GM18858 (cell line): ENCODE measurements around the gene KIF26A.

ENCODE experiments used
- ATAC-seq: cut with Tn5 transposase; IDR thresholded peaks from one replicate; pipeline ENCODE4 v1.9.1; 2021; ENCODE audit not compliant: unreplicated experiment

The KIF26A gene

DNA sequence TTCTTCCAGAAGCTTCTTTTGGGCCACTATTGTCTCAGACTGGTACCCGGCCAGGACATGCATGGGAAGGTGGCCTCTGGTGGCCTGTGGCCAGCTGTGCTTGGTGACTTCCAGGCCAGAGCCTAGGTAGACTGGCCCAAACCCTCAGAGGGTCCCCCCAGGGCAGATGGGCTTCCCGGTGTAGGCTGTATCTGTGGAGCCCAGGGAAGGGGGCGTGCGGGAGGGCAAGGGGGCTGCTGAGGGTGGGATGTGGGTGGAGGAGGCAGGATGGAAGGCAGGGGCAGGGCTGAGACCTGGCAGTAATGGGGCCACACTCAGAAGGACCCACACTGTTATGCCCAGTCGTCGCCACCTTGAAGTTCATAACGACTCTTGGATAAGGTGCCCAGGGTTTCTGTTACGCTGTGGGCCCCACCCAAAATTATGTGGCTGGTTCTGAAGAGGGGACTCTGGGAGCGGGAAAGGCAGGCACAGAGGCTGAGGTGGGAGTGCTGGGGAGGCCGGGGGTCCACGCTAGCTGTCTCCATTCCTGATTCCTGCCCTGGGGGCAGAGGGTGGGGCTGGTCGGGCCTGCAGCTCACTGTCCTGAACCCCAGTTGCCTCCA lies 52.1 kb downstream of the KIF26A start:
- ATAC-seq, result no peak

DNA sequence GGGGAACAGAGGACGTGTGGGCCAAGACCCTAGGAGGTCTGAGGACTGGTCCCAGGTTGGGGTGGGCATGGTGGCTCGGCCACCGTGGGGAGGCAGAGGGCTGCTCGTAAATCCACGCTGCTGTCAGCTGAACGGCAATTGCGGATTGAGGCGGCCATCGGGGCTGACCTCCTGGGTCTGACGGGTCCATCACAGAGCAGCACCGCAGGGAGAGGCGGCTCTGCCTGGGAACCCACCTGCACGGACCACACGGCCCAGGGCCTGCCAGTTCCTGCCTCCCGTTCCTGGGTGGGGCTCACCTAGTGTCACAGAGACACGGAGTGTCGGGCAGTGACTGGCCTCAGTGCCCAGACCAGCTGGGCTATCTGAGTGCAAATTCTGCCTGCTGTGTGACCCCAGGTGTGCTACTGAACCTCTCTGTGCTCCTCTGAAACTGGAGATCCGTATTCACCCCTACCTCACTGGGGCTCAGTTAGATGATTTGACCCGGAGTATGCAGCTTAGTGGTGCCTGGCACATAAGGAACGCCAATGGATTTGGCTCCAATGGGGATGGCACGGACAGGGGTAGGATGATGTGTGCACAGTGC lies 53.1 kb downstream of the KIF26A start:
- ATAC-seq, result no peak

DNA sequence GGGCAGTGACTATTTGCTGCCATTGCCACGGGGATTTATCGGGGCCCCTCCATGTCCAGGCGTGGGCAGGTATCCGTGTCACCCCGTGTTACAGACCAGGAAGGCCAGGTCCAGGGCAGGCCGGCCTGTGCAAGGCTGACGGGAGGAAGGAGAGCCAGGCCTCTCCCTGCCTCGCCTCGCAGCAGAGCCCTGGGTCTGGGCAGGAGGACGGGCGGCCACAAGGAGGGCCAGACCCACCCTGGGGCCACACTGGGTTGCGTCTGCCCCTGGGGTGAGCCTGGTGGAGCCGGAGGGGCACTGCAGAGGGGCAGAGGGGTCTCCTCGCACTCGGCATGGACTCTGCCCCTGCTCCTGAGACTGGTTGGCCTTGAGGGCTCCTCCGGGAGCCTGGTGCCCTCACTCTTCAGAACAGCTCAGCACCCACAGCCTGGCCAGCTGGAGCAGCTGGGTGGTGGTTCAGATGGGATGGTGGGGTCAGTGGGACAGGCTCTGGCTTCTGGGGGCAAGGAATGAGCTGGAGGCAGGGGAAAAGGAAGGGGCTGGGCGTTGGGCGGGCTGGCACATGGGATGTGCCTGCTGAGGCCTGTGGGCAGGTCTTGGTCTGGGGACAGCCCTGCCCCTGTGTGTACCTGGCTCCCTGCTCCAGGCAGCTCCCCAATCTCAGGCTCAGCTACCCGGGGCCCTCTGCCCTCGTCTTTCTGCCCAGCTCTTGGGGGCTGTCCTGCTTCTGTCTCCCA lies 53.9 kb downstream of the KIF26A start:
- ATAC-seq, result no peak

DNA sequence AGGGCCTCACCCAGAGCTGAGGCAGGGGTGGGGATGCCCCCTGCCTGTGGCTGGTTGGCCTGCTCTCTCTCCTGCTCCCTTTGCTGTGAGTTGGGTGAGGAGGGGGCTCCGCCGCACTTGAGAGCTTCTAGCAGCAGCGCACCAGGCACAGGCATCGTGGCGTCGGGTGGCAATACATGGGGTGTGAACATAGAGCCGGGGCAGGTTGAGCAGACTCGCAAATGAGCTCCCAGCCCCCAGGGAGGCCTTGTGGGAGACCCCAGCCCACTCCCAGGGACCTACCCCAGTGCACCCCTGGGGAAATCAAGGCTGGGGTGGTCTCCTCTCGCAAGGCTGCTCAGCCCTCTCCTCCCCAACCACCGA lies 54.5 kb downstream of the KIF26A start:
- ATAC-seq, result no peak

DNA sequence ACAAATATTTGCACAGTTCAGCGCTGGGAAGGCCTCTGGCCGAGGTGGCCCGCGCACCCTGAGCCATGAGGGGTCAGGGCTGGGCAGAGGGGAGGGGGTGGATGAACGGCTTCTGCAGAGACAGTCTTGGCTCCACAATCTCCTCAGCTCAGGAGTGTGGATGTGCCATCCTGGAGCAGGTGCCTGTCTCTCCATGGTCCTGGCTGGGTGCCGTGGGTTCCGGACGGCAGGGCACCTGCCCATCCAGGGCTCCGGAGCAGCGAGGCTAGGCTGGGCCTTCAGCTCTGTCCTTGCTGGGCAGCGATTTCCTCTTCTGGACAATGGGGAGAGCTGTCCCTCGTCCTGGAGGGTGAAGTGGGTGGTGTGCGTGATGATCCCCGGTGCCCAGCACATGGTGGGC lies 55.6 kb downstream of the KIF26A start:
- ATAC-seq, result no peak

DNA sequence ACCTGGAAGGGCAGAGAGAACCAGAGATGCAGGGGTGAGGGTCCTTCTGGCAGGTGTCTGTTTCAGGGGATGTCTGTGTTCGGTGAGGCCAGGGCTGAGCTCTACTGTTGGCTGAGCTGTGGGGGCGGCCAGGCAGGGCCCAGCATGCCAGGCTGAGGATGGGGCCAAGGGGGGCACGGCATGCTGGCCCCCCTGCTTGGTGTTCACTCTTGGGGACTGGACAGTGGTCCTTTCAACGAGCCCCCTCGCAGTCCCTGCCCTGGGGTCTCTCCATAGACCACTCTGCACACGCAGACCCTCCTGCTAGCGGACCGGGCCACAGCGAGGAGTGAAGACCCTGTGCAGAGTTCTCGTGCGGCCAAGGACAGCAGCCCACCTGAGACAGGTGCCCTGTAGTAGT lies 56.3 kb downstream of the KIF26A start:
- ATAC-seq, result no peak

DNA sequence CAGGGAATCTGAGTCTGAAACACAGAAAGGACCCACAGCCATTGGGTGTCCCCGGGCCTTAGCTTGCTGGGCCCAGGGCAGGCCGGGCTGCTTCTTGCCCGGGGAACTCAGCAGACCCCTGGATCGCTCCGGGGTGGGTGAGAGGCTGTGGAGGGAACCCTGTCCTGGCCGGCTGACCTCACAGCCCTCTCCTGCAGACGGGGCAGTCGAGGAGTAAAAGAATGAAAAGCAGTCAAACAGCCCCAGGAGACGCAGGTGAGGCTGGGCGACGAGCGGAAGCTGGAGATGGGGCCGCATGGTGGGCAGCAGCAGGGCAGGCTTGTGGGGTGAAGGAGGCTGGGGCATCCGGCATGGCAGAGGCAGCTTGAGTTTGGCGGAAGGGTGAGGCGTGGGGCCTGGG lies 57.0 kb downstream of the KIF26A start:
- ATAC-seq, result no peak

DNA sequence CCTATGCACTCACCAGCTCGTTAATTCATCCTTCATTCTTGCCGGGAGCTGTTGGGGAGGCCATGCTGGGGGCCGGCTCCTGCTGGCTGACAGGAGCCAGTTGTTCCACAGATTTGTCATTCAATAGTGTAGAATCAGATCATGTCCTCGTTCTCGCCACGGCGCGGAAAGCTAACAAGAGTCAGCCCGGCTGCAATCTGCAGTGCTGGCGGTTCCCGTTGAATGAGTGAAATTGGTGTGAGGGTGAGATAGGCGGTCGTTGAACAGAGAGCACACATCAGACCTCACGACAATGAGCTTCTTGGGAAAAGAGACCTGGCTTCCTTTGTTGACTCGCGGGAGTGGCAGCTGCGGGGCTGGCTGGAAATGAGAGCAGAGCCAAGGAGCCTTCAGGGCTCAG lies 57.5 kb downstream of the KIF26A start:
- no peak for ATAC-seq

DNA sequence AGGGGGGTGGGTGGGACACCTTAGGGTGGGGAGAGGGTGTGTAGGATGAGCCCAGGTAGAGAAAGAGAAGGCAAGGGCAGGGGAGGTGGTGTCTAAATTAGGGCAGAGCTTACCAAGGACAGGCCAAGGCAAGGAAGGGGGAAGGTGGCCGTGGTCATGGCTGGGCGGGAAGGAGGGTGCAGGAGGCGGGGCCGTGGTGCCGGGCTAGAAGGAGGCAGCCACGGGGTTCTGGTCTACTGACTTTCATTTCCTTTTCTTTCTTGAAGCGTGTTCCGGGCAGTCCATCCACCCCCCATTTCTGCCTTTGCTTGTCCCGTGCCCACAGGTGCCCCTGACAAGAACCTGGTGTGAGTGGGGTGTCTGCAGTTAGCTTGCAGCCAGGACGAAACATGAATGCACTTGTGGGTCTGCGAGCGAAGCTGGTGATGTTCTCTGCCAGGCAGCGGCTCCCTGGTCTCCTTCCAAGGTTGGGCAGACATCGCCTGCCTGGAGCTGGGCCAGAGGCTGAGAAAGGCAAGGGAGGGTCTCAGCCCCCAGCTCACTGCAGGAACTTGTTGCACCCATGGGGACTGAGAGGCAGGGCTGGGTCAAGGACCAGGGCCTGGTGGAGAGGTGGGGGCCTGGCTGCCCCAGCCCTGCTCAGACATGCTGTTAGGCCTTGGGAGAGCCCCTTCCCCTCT lies 58.2 kb downstream of the KIF26A start:
- no peak for ATAC-seq

DNA sequence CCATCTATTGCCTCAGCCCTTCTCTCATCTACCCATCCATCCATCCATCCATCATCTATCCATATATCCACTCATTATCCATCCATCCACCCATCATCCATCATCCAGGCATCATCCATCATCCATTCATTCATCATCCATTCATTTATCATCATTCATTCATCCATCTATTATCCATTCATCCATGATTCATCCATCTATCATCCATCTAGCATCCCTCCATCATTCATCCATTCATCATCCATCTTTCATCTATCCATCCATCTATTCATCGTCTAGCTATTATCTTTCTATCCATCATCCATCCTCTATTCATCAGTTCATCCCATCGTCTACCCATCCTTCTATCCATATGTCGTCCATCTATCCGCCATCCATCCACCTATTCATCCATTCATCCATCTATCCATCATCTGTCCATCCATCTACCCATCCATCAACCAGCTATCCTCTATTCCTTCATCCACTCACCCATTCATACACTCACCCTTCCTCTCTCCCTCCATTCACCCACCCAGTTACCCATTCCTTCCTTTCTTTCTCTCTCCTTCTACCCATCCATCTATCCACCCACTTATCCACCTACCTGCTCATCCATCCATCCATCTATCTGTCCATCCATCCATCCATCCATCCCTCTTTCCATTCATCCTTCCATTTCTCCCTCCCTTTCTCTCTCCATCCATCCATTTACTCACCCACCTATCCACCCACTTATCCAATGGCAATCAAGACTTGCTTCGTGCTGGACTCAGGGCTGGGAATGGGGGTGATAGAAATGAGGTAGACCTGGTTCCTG lies 59.3 kb downstream of the KIF26A start:
- ATAC-seq, result no peak

DNA sequence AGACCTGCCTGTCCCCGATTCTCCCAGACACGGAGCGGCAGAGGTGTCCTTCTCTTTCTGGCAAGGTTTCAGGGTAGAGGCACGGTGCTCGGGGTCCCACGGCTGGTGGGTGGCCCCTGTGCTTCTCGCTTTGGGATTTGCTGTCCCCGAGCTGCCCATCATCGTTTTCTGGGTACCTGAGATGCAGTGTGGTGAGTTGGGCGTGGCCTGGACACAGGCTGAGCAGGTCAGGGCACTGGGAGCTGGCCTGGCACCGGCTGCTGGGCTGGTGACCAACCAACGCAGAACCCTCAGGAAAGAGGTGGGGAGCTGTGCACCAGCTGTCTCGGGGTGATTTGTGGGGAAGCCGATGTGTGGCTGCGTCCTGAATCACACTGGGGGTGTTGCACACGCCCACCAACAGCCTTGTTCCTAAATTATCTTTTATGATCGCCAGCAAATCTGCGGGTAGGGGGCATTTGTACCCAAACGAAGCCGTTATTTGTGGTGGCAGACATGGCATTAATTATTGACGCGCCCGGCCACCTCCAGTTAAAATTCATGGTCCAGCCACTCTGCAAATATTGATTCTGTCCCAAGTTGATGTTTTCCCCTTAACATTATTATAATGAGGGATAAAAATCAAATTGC lies 61.0 kb downstream of the KIF26A start:
- no peak for ATAC-seq

DNA sequence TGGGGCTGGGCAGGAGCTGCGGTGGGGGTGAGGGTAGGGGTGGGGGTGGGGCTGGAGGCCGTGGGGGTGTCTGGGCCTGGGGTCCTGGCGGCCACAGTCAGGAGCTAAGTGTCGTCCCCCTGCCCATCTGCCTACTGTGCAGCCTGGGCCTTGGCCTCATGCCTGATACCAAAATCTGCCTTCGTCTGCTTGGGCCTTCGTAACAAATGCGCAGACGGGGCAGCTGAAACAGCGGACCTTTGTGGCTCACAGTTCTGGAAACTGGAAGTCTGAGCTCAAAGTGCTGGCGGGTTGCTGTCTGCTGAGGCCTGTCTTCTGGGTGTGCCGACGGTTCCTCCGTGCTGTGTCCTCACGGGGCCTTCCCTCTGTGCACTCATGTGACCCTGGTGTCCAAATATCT lies 61.7 kb downstream of the KIF26A start:
- no peak for ATAC-seq

DNA sequence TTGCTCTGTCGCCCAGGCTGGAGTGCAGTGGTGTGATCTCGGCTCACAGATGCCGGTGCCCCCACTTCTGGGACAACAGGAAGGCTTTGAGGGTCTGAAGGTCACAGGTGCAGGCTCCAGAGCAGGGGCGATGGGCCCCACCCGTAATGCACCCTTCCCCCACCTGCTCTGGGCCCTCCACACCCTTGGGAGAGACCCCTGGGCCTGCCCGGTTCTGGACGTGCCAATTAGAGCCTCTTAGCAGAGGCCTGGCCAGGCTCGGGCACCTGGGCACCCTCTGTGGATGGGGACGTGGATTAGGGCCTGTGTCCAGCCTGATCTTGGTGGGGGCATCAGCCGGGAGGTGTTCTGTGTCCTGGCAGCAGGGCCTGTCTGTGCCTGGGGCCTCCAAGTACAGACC lies 62.2 kb downstream of the KIF26A start:
- no peak for ATAC-seq

DNA sequence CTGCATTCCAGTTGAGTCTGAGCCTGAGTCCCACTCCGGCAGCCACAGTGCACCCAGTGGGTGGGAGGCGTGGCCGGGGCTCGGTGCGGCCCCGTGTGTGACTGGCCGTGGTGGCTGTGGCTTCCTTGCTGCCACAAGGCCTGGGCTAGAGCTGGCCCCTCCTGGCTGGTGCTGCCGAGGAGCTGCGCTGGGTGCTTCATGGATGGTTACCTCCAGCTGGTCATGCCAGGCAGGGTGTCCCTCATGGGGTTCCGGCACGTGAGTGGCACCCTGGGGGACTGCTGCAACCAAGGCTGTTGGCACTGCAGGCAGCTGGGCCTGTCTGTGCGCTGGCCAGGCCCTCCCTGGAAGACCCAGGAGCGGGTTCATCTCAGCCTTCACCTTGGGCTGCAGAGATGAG lies 62.7 kb downstream of the KIF26A start:
- ATAC-seq, result no peak

DNA sequence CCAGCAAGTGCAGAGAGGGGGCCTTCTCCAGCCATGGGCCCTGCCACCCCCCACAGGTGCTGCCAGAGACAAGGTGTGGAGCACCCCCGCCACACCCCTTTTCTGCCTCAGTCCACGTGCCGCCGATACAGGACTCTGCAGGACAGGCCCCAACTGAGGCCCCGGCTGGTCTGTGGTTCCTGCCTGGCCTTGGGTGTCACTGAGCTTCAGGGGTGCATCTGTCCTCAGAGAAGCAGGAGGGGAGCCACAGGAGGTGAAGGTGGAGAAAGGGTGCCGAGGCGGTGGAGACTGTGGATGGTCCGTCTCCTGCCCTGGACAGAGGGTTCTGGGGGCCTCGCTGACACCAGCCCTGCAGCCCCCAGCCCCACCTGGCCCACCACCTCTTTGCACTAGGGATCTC lies 63.1 kb downstream of the KIF26A start:
- no peak for ATAC-seq

DNA sequence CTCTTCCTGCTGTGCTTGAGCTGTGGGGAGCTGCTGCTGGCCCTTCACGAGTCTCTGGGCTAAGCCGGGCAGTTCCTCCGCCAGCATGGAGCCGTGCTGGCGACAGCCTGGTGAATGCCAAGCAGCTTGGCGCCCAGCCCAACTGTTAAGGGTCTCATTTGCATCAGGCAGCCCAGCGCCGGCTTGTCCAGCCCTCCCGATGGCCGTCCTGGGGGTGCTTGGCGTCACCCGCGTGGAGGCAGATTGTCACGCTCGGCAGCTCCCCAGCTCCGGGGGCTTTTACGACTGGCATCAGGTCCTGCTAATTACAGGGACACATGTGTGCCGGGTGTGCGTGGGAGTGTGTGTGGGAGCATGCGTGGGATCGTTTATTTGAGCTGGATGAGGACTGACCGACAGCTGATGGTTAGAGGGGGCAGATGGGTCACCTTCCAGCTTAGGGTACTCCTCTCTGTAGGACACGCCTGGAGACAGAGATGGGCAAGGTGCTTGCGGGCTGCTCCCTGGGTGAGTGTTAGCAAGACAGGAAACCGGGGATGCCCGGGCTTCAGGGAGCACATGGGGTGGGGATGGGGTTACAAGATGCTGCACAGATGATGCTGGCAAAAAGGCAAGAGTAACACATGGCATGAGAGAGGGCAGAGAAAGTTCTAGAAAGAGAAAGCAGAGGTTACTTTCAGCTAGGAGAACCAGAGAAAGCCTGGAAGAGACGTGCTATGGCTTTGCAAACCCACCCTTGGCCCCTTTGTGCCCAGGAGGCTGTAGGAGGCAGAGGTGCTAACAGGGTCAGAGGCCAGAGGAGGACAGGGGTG lies 64.1 kb downstream of the KIF26A start:
- no peak for ATAC-seq

DNA sequence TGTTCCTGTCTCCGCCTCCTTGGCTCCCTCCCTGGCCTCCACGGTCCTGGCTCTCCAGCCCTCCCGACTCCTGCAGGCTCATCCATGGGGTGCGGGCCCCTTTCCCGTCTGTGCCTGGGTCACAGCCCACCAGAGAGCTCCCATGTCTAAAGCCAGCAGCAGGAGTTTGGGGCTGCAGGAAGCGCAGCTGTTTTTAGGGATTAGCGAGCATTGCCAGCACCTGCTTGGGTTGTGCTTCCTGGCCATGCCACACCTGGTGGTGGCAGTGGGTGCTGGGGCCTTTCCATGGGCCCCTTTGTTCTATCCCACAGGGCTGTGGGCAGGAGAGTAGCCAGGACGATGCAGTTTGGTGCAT lies 64.7 kb downstream of the KIF26A start:
- no peak for ATAC-seq

DNA sequence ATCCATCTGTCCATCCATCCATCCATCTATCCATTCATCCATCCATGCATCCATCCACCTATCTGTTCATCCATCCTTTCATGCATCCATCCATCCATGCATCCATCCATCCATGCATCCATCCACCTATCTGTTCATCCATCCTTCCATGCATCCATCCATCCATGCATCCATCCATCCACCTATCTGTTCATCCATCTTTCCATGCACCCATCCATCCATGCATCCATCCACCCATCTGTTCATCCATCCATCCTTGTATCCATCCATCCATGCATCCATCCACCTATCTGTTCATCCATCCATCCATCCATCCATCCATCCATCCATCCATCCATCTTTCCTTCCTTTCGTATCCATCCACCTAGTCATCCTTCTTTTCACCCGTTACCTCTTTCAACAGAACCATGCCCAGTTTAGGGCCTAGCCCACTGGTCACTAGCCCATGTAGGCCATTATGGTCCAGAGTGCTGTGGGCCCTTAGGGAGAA lies 66.3 kb downstream of the KIF26A start:
- no peak for ATAC-seq

DNA sequence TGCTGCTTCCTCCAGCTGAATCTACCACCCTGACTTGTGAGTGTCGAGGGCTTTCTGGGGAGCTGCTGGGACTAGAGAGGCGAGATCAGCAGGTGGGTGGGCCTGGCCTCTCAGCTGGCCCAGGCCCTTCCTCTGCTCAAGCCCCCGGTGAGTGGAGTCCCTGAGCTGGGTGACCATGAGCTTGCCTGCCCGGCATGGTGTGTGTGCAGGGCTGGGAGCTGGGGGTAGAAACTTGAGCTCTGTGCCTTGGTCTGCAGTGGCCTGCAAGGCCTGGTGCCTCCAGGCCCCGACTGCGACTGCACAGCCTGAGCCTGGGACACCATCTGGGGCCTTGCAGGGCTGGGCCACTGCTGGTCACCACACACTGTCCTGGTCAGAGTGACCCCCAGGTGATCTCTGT lies 67.4 kb downstream of the KIF26A start:
- no peak for ATAC-seq

DNA sequence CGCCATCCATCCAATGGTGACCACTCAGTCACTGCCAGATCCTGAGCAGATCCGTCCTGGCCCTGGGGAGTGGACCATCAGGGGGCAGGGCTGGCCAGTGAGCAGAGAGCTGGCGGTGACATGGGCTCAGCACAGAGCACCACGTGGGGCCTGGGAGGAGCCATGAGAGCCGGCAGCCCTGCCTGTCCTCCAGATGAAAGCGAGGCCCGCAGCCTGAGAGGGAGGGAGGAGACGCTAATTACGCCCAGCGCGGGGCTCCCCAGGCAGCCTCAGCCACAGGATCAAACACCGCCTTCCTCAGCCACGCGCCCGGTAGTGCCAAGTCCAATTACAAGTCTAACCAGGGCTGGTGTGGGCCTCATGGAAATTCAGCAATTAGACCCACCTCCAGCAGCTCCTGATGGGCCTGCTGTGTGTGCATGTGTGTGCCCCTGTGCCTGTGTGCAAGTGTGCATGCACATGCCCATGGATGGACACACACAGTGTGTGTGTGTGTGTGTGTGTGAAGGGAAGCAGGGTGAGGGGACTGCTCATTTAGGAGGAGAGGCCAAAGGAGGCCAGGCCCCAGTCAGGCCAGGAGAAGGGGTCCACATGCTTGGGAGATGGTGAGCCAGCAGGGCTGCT lies 68.0 kb downstream of the KIF26A start:
- no peak for ATAC-seq
